AG04449 (cell line): ENCODE measurements around the gene CRIP3.

Experiments used
- CTCF ChIA-PET: fragments of 350-600 bp; formaldehyde crosslinking; extraction: SDS; loops from one replicate; lab custom pipeline; 2021; ENCODE audit warnings: antibody characterized with exemption; lab: Yijun Ruan, JAX
- POLR2A ChIA-PET: fragments of 400-600, 350-600 bp; formaldehyde crosslinking; extraction: SDS; loops from one replicate; lab custom pipeline; 2020; ENCODE audit warnings: antibody characterized with exemption, inconsistent platforms; lab: Yijun Ruan, JAX
- DNase-seq: peaks from one replicate; pipeline ENCODE4 v3.0.0-alpha.2; 2010; ENCODE audit warnings: low read depth, low spot score
- H3K4me3 ChIP-seq: 2 replicates; pipeline ENCODE4 v1.5.1; 2011; ENCODE audit warnings: low read depth, mild to moderate bottlenecking, control low read depth, low read length
- TF ChIP-seq, protein P1 (sequence below): IDR thresholded peaks from one replicate; pipeline ENCODE4 v1.5.1; 2011; ENCODE audit warnings: mild to moderate bottlenecking, moderate library complexity, low read length, control low read depth, inconsistent platforms; ENCODE audit not compliant: insufficient read depth; ENCODE audit errors: missing control alignments

CRIP3 gene

DNA sequence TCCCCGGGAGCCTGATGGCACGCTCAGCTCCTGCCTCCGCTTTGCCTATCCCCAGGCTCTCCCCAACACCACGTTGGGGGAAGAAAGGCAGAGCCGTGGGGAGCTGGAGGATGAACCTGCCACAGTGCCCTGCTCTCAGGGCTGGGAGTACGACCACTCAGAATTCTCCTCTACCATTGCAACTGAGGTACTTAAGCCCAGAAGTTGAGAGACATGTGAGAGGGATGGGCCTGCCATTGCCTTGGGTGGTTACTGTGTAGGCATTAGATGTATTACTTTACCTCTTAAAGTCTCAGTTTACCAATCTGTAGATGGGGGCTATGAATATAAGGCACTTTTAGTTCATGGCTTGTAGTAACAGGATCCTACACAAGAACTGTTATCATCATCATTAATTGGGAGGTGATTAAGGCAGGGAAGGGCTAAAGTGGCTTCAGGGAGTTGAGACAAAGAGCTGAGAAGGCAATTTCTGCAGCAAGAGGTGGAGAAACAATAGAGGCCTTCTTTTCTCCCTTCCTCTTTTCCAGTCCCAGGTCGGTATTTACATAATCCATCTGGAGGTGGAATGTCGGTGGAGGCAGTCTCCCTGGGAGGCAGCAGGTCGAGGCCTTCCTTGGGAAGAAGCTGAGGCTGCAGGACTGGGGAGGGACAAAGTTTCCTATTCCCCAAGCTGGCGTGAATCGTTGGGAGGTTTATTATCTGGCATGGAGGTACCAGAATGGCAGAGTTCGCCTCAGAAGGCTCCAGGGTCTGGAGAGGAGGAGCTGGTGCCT lies 9.9 kb downstream of the CRIP3 start:
- ChIA-PET POLR2A (no interaction called here), CTCF (interaction anchor here (1.0 to 3.5 kb wide), 4 partner anchors 8 to 69 kb away, joined by 3 to 14 read pairs (median 3); partner anchors contain the start of genes CRIP3 and DNPH1)
- TF ChIP-seq, protein P1, sequence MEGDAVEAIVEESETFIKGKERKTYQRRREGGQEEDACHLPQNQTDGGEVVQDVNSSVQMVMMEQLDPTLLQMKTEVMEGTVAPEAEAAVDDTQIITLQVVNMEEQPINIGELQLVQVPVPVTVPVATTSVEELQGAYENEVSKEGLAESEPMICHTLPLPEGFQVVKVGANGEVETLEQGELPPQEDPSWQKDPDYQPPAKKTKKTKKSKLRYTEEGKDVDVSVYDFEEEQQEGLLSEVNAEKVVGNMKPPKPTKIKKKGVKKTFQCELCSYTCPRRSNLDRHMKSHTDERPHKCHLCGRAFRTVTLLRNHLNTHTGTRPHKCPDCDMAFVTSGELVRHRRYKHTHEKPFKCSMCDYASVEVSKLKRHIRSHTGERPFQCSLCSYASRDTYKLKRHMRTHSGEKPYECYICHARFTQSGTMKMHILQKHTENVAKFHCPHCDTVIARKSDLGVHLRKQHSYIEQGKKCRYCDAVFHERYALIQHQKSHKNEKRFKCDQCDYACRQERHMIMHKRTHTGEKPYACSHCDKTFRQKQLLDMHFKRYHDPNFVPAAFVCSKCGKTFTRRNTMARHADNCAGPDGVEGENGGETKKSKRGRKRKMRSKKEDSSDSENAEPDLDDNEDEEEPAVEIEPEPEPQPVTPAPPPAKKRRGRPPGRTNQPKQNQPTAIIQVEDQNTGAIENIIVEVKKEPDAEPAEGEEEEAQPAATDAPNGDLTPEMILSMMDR = no peak
- no peak for DNase-seq
- no peak overlapping the region for H3K4me3 ChIP-seq

DNA sequence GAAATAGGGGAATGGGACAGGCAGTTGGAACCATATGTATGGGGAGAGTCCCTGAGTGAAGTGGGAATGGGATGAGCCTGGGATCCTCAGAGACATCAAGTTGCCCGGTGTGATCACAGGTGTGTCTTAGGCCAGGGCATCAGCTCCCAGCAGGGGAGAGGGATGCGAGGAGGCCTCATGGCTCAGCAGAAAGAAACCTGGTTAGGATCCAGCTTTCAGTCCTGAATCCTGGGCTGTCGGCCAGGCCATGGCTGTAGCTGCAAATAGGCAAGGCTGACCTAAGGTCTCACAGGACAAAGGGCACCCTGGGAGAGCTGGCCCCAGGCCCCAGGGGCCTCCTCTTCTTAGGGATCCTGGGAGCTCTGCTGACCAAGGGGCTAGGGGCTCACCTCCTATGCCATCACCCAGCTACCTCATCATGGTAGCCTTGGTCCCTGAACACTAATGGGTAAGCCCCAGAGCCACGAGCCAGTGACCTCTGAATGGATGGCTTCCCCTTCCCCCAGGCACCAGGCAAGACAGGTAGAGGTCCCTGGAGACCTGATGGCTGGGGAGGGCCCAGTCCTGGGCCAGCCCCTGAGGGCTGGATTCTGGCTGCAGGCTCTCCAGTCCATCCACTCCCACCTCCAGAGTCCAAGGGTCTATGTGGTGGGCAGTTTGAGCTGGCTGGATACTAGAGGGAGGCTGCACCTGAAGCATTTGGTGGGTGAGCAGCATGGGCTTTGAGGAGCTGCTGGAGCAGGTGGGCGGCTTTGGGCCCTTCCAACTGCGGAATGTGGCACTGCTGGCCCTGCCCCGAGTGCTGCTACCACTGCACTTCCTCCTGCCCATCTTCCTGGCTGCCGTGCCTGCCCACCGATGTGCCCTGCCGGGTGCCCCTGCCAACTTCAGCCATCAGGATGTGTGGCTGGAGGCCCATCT lies 10.7 kb downstream of the CRIP3 start, which contains the start of gene SLC22A7:
TSS of gene SLC22A7 (plus strand) at position 617 of the 921 bp plus-strand sequence. CDS start at position 716, 99 bp downstream.
- no peak within 1 kb of the TSS for H3K4me3 ChIP-seq
- TF ChIP-seq, protein P1 = no peak
- ChIA-PET POLR2A (no interaction called here), CTCF (interaction anchor here (1.0 to 3.5 kb wide), 5 partner anchors 10 to 69 kb away, joined by 3 to 14 read pairs (median 6); partner anchors contain the start of genes CRIP3 and DNPH1)
- no peak for DNase-seq

DNA sequence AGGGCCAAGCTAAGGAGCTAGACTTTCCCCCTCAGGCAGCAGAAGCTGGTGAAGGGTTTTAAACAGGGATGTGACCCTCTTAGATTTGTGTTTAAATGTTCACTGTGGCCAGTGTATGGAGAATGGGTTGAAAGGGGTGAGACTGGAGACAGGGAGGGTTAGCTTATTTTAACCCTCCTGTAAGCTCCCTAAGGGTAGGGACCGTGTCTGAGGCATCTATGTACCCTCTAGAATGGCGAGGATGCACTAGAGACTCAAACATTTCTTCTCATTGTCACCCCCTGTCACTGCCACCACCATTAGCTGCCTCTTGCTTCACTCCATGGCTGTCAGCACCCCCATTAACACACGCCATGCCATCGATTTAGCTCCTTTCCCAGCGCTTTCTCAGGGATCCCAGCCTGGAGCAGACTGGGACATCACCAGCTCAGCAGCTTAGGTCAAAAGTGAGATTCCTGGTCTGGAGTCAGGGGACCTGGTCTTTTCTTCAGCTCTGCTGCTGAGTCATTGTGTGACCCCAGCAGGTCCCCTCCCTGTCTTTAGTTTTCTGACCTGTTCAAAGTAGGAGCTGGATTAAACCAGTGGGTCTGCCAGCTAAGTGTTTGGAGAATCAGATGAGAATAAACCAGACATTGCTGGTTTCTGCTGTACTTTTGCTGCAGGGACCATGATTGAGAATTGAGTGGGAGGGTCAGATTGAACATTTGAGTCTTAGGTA lies 11.7 kb downstream of the CRIP3 start:
- CTCF ChIA-PET = interaction anchor here (0.8 to 3.5 kb wide), 9 partner anchors 9 to 68 kb away, joined by 3 to 14 read pairs (median 5); partner anchors contain the start of genes CRIP3 and DNPH1
- no peak overlapping the region for H3K4me3 ChIP-seq
- TF ChIP-seq, protein P1 = no peak
- no peak for DNase-seq
- POLR2A ChIA-PET = no interaction called here

DNA sequence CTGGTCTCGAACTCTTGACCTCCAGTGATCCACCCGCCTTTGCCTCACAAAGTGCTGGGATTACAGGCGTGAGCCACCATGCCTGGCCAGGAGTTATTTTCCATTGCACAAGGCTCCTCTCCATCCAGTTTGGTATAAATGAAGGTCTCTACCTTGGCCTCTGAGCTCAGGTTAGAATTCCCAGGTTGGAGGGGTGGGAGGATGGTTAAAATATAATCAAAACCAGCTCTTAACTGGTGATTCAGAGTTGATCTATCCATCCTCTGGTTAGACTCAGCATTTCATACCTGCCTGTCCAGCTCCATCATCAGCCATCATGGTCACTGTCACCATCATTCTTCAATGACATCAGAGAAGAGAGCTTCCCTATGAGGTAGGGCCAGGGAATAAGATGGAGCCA lies 13.2 kb downstream of the CRIP3 start:
- TF ChIP-seq, protein P1 = no peak
- no peak for DNase-seq
- ChIA-PET POLR2A (no interaction called here), CTCF (interaction anchor here (1.9 to 3.5 kb wide), 3 partner anchors 10 to 66 kb away, joined by 5 to 14 read pairs (median 6); partner anchors contain the start of gene DNPH1)
- no peak overlapping the region for H3K4me3 ChIP-seq

DNA sequence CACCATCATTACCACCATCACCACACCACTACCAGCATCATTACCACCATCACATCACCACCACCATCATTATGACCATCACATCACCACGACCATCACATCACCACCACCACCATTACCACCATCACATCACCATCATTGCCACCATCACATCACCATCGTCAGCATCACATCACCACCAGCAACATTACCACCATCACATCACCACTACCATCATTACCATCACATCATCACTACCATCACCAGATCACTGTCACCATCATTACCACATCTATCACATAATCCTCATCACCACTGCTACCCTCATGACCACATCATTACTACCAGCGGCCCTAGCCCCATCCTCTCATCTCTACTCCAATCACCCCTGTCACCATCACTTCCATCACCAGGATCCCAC lies 14.1 kb downstream of the CRIP3 start:
- H3K4me3 ChIP-seq = no peak overlapping the region
- ChIA-PET CTCF (interaction anchor here (2.0 kb wide), 1 partner anchor 31 kb away, joined by 6 read pairs; no protein-coding TSS in a partner anchor), POLR2A (no interaction called here)
- no peak for DNase-seq
- TF ChIP-seq, protein P1 = no peak
